Right lobe of liver (tissue), 6 donors: ENCODE data around the gene SMARCD1. TPM values are rescaled to one million over a fixed set of nuclear protein-coding genes. Genes with fewer than 3 reads are reported as not detected.

Experiments
- ATAC-seq, 4 donors: fragments of 200-7000 bp; cut with Tn5 transposase; one replicate each; pipeline ENCODE4 v1.9.1; 2020; ENCODE audit warnings: mild to moderate bottlenecking in 4 of 4, moderate library complexity in 4 of 4
- DNase-seq, 3 donors: peaks; one replicate each; pipeline ENCODE4 v3.0.0-alpha.2; 2020
- H3K27ac ChIP-seq, 3 donors: fragments of 200-600 bp; one replicate each; pipeline ENCODE4 v1.8.0; 2022
- H3K27me3 ChIP-seq, 2 donors: fragments of 200-600 bp; one replicate each; pipeline ENCODE4 v1.8.0; 2022
- H3K36me3 ChIP-seq, 4 donors: fragments of 200-600 bp; sonication (generic) in 1 of 4; one replicate each; pipeline versions ENCODE4 v1.5.1 to v1.8.0; 2017 to 2022; ENCODE audit warnings: control low read depth in 1 of 4
- H3K4me1 ChIP-seq, 4 donors: fragments of 200-600 bp; sonication (generic) in 1 of 4; one replicate each; pipeline versions ENCODE4 v1.5.1 to v1.8.0; 2017 to 2022; ENCODE audit warnings: control low read depth in 1 of 4
- H3K4me3 ChIP-seq, 3 donors: fragments of 200-600 bp; one replicate each; pipeline ENCODE4 v1.8.0; 2022
- H3K9me3 ChIP-seq, 4 donors: fragments of 200-600 bp; sonication (generic) in 1 of 4; one replicate each; pipeline versions ENCODE4 v1.5.1 to v1.8.0; 2017 to 2022; ENCODE audit warnings: control low read depth in 1 of 4
- CTCF ChIP-seq, 4 donors: fragments of 200-600 bp in 3 of 4; fragments of 450-650 bp in 1 of 4; IDR thresholded peaks; one replicate each; pipeline versions ENCODE4 v1.5.1 to v1.8.0; 2016 to 2022; ENCODE audit warnings: antibody characterized with exemption in 4 of 4, mild to moderate bottlenecking in 2 of 4
- POLR2A ChIP-seq: fragments of 450-650 bp; IDR thresholded peaks from one replicate; pipeline ENCODE4 v1.6.1; 2017; ENCODE audit warnings: antibody characterized with exemption, mild to moderate bottlenecking
- WGBS: methylation state at CpG from one replicate; pipeline ENCODE4 v1.1.6; 2018; ENCODE audit warnings: low coverage, low lambda C conversion rate; ENCODE audit not compliant: insufficient coverage; ENCODE audit errors: missing lambda C conversion rate; 5-methylcytosine and 5-hydroxymethylcytosine counted together
- intact Hi-C, 2 donors: fragments of 100-400 bp; cut with DNase I; formaldehyde crosslinking; loops; one replicate each; pipeline versions ENCODE4 v1.11.2 to v1.14.1; 2022
- total RNA-seq, 6 experiments: library from RNA; depleted of rRNA in 2 of 6; stranded (reverse); fragments of >200 nt in 2 of 6; fragmentation: NEBNext Ultra II Directional in 3 of 6; extraction: Animal tissue kit (Norgen Biotek cat#: 25700) in 3 of 6; gene quantifications; one replicate each; pipeline versions ENCODE4 v1.1.0 to v1.2.4, GENCODE V29; 2016 to 2023
- donor health status: DM: no; HTN: yes; CAD: no.
- donor health status: DM: no; HTN: no; CAD: no.
- donor health status: DM: no; HTN: no; CAD: no.
- donor health status: DM: no; HTN: yes; CAD: no.
- donor health status: DM: no; HTN: yes; CAD: no.

Gene SMARCD1
- total RNA-seq, 6 experiments from 2014 or later = 13.3 to 35.0 (median 16.4) TPM

GRCh38 chr12:50041062-50041860, 43.9 kb upstream of the SMARCD1 start:
- no peak for TF ChIP-seq POLR2A
- TF ChIP-seq CTCF (IDR thresholded peaks at IDR 0.05) = no peak
- DNase-seq (no peak), ATAC-seq (peak in 1 of 4 donors; percentile 7)
- no peaks in the 10 kb centered on the region for H3K9me3 ChIP-seq
- WGBS = 73% methylated on average over 12 of the region's 15 CpGs
- no peaks in the 10 kb centered on the region for H3K36me3 ChIP-seq
- H3K27me3 ChIP-seq = no peaks in the 10 kb centered on the region
- no peak overlapping the region for H3K27ac ChIP-seq
- H3K4me1 ChIP-seq = no peaks in the 10 kb centered on the region
- intact Hi-C loops = no loop called here
- no peak overlapping the region for H3K4me3 ChIP-seq

- ATAC-seq (no peak), DNase-seq (no peak)
- 69% methylated on average over 4 of the region's 5 CpGs for WGBS
- Histone ChIP-seq H3K36me3 (no peaks in the 10 kb centered on the region), H3K4me1 (no peaks in the 10 kb centered on the region), H3K9me3 (no peaks in the 10 kb centered on the region), H3K27ac (no peak overlapping the region), H3K27me3 (no peaks in the 10 kb centered on the region), H3K4me3 (no peak overlapping the region)
- TF ChIP-seq CTCF (IDR thresholded peaks at IDR 0.05) (no peak), POLR2A (no peak)
- intact Hi-C loops = no loop called here
Observed at GRCh38 chr12:50041962-50042361, 43.2 kb upstream of the SMARCD1 start.

GRCh38 chr12:50042693-50043092, 42.4 kb upstream of the SMARCD1 start:
- intact Hi-C loops = no loop called here
- TF ChIP-seq CTCF (IDR thresholded peaks at IDR 0.05) = no peak
- TF ChIP-seq POLR2A = no peak
- 60% methylated on average over 1 of the region's 6 CpGs for WGBS
- Histone ChIP-seq H3K4me1 (no peaks in the 10 kb centered on the region), H3K27ac (no peak overlapping the region), H3K36me3 (no peaks in the 10 kb centered on the region), H3K4me3 (no peak overlapping the region), H3K27me3 (no peaks in the 10 kb centered on the region), H3K9me3 (no peaks in the 10 kb centered on the region)
- no peak for DNase-seq
- no peak for ATAC-seq

GRCh38 chr12:50043308-50043707, 41.8 kb upstream of the SMARCD1 start:
- intact Hi-C loops = no loop called here
- Histone ChIP-seq H3K4me1 (no peaks in the 10 kb centered on the region), H3K4me3 (no peak overlapping the region), H3K27me3 (no peaks in the 10 kb centered on the region), H3K9me3 (no peaks in the 10 kb centered on the region), H3K36me3 (no peaks in the 10 kb centered on the region), H3K27ac (no peak overlapping the region)
- ATAC-seq (no peak), DNase-seq (no peak)
- 61% methylated on average over 2 of the region's 2 CpGs for WGBS
- no peak for TF ChIP-seq CTCF (IDR thresholded peaks at IDR 0.05)
- no peak for TF ChIP-seq POLR2A
